ENCODE measurements around the gene PTPA.
"Not testable (repeated sequence)": the region's sequence is repeated elsewhere in the genome, so short reads cannot be mapped to it uniquely, and the experiment has no call there.

The PTPA gene

DNA sequence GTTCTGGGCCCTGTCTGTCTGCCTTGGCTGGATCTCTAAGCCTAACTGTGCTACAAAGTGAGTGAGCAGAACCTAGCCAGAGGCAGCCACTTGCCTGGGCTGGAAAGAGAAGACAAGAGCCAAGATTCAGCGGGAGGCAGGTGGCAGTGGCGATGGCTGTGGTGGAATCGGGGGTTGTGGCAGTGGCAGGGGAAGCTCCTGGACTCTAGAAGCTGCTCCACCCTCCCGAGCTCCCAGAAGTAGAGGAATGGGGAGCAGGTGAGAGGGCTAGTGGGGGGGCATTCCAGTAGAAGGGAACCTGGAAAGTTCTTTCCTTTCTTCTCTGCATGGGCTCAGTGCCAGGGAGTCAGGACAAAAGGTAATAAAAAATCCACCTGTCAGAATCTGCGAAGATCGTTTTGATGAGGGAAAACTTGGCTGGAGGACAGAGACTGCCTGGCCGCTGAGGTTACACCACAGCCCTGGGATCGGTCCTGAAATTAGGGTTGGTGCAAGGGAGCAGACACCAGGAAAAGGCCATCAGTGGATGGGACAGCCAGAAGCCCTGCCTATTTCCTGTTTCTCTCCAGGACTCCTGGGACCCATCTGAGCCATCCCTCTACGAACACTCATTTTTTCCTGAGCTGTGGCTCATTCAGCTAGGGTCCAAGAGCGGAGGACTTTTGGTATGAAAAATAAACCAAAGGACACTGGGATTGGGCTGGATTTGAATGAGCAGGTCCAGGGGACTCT is 2.2 kb upstream of the PTPA start:
- no peak for DNase-seq (ENCODE audit: low read depth in 1 of 2, low spot score in 1 of 2)

GRCh38 chr9:129109537-129109903 is 1.7 kb upstream of the PTPA start:
- DNase-seq (ENCODE audit: low read depth in 1 of 2, low spot score in 1 of 2) = no peak

GRCh38 chr9:129109952-129110739 is 1.1 kb upstream of the PTPA start:
- DNase-seq (ENCODE audit: low read depth in 1 of 2, low spot score in 1 of 2) = no peak

GRCh38 chr9:129111528-129112151 is 425 bp downstream of the PTPA start:
- no peak for DNase-seq (ENCODE audit: low read depth in 1 of 2, low spot score in 1 of 2)

GRCh38 chr9:129112526-129112925 is 1.3 kb downstream of the PTPA start:
- not testable (repeated sequence) for DNase-seq (ENCODE audit: low read depth in 1 of 2, low spot score in 1 of 2)

DNA sequence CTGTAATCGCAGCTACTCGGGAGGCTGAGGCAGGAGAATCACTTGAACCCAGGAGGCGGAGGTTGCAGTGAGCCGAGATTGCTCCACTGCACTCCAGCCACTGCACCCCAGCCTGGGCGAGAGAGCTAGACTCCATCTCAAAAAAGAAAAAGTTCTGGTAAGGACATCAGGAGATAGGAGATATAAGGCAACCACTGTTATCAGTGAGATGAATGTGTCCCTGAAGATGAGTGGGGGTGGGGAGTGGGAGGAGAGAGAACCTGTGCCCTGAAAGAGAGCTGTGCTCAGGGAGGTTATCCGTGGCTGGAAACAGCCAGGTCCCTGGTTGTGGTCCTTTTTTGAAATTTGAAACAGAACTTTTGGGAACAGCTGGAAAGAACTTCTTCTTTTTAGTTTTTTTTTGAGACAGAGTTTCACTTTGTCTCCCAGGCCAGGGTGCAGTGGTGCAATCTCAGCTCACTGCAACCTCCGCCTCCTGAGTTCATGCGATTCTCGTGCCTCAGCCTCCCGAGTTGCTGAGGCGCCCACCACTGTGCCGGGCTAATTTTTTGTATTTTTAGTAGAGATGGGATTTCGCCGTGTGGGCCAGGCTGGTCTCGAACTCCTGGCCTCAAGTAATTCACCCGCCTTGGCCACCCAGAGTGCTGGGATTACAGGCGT is 2.6 kb downstream of the PTPA start:
- no peak for DNase-seq (ENCODE audit: low read depth in 1 of 2, low spot score in 1 of 2)

- DNase-seq (ENCODE audit: low read depth in 1 of 2, low spot score in 1 of 2) = no peak
These were observed 7.6 kb downstream of the PTPA start for GRCh38 chr9:129118799-129119198.

DNA sequence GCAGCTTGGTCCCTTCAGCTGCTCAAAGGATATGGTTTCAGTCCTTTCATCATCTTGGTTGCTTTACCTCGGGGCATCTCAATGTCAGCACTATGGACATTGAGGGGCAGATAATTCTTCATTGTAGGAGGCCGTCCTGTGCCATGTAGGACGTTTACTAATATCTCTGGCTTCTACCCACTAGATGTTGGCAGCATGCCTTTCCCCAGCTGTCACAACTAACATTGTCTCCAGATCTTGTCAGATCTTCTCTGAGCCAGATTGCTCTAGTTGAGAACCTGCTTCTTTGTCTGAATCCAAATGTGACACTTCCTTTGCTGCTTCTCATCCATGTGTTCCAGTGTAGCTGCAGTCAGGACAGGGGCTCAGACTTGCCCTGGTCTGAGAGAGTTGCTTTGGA is 10.3 kb downstream of the PTPA start:
- no peak for DNase-seq (ENCODE audit: low read depth in 1 of 2, low spot score in 1 of 2)

DNA sequence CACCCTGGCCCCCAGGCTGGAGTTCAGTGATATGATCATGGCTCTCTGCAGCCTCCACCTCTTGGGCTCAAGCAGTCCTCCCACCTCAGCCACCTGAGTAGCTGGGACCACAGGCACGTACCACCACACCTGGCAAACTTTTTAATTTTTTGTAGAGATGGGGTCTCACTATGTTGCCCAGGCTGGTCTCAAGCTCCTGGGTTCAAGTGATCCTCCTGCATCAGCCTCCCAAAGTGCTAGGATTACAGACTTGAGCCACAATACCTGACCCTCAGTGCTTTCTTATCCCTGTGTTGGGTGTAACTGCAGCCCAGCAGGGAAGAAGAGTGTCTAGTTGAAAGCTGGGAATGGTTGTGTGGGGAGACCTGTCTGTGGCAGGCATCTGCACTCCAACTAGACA is 10.9 kb downstream of the PTPA start:
- no peak for DNase-seq (ENCODE audit: low read depth in 1 of 2, low spot score in 1 of 2)

DNA sequence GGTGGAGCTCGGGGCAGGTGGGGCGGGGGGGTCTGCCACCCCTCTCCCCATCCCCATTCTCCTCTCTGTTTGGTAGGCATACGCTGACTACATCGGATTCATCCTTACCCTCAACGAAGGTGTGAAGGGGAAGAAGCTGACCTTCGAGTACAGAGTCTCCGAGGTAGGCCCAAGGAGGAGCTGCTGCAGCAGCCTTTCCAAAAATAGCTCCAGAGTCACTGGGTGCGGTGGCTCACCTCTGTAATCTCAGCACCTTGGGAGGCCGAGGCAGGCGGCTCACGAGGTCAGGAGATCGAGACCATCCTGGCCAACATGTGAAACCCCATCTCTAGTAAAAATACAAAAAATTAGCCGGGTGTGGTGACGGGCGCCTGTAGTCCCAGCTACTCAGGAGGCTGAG is 11.8 kb downstream of the PTPA start:
- not testable (repeated sequence) for DNase-seq (ENCODE audit: low read depth in 1 of 2, low spot score in 1 of 2)

- no peak for DNase-seq (ENCODE audit: low read depth in 1 of 2, low spot score in 1 of 2)
These were observed 13.4 kb downstream of the PTPA start for GRCh38 chr9:129124506-129125069.

DNA sequence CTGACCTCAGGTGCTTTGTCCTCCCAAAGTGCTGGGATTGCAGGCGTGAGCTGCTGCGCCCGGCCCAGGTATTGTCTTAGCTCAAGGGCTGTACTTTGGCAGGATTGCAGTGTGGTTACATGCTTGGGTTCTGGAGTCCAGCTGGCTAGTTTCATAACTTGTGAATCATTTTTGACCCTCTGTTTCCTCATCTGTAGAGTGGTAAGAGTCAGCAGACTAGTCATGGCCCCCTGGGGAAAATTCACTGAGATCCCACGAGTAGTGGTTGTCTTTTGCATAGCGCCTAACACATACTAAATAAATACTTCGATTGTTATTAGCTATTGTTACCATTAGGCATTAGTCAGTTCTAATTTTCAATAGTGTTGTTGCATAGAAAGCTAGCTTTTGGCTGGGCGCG is 14.3 kb downstream of the PTPA start:
- no peak for DNase-seq (ENCODE audit: low read depth in 1 of 2, low spot score in 1 of 2)

- DNase-seq (ENCODE audit: low read depth in 1 of 2, low spot score in 1 of 2) = no peak
These were observed 15.8 kb downstream of the PTPA start for GRCh38 chr9:129126749-129127618.

GRCh38 chr9:129128689-129129088 is 17.5 kb downstream of the PTPA start:
- DNase-seq (ENCODE audit: low read depth in 1 of 2, low spot score in 1 of 2) = no peak

- DNase-seq (ENCODE audit: low read depth in 1 of 2, low spot score in 1 of 2) = not testable (repeated sequence)
These were observed 19.1 kb downstream of the PTPA start for GRCh38 chr9:129130271-129130670.

DNA sequence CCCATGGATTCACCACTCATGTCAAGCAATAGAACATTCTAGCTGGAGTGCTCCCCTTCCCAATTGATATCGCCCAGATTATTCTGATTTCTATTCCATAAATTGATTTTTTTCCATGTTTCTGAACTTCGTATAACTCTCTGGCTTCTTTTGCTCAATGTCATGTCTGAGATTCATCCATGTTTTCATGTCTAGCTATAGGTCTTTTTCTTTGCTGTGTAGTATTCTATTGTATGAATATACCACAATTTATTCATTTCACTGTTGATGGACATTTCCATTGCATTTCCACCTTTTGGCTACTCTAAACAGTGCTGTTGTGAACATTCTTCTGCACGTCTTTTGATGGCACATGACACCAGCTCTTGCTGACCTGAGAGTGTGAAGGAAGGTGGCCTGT is 19.6 kb downstream of the PTPA start:
- DNase-seq (ENCODE audit: low read depth in 1 of 2, low spot score in 1 of 2) = no peak

GRCh38 chr9:129131300-129132145 is 20.3 kb downstream of the PTPA start:
- DNase-seq (ENCODE audit: low read depth in 1 of 2, low spot score in 1 of 2) = peak; percentile 68 to 78

GRCh38 chr9:129133082-129133481 is 21.9 kb downstream of the PTPA start:
- no peak for DNase-seq (ENCODE audit: low read depth in 1 of 2, low spot score in 1 of 2)

- DNase-seq (ENCODE audit: low read depth in 1 of 2, low spot score in 1 of 2) = no peak
These were observed 24.3 kb downstream of the PTPA start for GRCh38 chr9:129135476-129135875.
